Cardiac muscle cell (in vitro differentiated cells and primary cell): ENCODE results near the gene MTARC1. TPM values are rescaled to one million over a fixed set of nuclear protein-coding genes. Genes with fewer than 3 reads are reported as not detected.

Experiments used
- DNase-seq, 2 donors: peaks; one replicate each; pipeline versions ENCODE4 v3.0.0 to v3.0.0-alpha.2; 2010 to 2017; ENCODE audit warnings: low read depth in 1 of 2, low spot score in 1 of 2
- H3K27ac ChIP-seq: fragments of 200-600 bp; sonication (generic); 2 replicates; pipeline ENCODE4 v1.5.1; 2016
- H3K27me3 ChIP-seq: fragments of 200-600 bp; sonication (generic); 2 replicates; pipeline ENCODE4 v1.6.0; 2016; ENCODE audit warnings: control low read depth
- H3K36me3 ChIP-seq: fragments of 200-600 bp; sonication (generic); 2 replicates; pipeline ENCODE4 v1.5.1; 2016; ENCODE audit warnings: control low read depth
- H3K4me1 ChIP-seq: fragments of 200-600 bp; sonication (generic); 2 replicates; pipeline ENCODE4 v1.8.1; 2017; ENCODE audit warnings: low read depth, mild to moderate bottlenecking, mixed run types
- H3K4me3 ChIP-seq: fragments of 200-600 bp; sonication (generic); 2 replicates; pipeline ENCODE4 v1.5.1; 2016; ENCODE audit warnings: mild to moderate bottlenecking
- H3K9me3 ChIP-seq: fragments of 200-600 bp; sonication (generic); 2 replicates; pipeline ENCODE4 v1.5.1; 2017; ENCODE audit warnings: low read depth, mild to moderate bottlenecking, control low read depth
- polyA plus RNA-seq: library from polyadenylated mRNA; unstranded; fragments of >200 nt; fragmentation: Nextera tagmentation; extraction: Ambion mirVana; gene quantifications from 2 replicates; pipeline ENCODE4 v1.2.1, GENCODE V29; 2016
- total RNA-seq: library from RNA; depleted of rRNA; stranded (reverse); fragments of >200 nt; gene quantifications from 2 replicates; pipeline ENCODE4 v1.2.3, GENCODE V29; 2016
- TF ChIP-seq, protein P1 (sequence below): IDR thresholded peaks from 2 replicates; pipeline ENCODE4 v1.5.1; 2012; ENCODE audit warnings: low read depth, mild to moderate bottlenecking, low read length

MTARC1 gene
- total and polyA plus RNA-seq, 2 experiments from 2014 or later: 5.5 to 16.3 TPM

DNA sequence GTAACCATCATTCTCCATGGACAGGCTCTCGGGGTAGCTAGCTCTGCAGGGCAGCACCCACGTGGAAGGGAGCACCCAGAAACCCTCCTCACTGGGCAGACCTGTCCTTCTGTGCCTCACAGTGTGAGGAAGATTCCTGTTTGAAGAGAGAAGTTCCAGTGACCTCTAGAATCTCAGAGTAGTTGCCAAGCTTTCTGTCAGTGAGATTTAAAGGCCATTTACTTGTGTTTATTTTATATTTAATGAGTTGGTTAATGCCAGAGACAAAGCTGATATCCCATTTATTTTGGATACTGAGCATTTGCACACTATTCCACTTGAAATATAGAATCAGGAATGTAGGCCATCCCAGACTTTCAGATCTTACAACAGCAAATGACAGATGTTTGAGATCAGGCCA lies 28.7 kb downstream of the MTARC1 start:
- TF ChIP-seq, protein P1, sequence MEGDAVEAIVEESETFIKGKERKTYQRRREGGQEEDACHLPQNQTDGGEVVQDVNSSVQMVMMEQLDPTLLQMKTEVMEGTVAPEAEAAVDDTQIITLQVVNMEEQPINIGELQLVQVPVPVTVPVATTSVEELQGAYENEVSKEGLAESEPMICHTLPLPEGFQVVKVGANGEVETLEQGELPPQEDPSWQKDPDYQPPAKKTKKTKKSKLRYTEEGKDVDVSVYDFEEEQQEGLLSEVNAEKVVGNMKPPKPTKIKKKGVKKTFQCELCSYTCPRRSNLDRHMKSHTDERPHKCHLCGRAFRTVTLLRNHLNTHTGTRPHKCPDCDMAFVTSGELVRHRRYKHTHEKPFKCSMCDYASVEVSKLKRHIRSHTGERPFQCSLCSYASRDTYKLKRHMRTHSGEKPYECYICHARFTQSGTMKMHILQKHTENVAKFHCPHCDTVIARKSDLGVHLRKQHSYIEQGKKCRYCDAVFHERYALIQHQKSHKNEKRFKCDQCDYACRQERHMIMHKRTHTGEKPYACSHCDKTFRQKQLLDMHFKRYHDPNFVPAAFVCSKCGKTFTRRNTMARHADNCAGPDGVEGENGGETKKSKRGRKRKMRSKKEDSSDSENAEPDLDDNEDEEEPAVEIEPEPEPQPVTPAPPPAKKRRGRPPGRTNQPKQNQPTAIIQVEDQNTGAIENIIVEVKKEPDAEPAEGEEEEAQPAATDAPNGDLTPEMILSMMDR: no peak
- H3K4me3 ChIP-seq: no peak overlapping the region
- H3K9me3 ChIP-seq: no peaks in the 10 kb centered on the region

DNA sequence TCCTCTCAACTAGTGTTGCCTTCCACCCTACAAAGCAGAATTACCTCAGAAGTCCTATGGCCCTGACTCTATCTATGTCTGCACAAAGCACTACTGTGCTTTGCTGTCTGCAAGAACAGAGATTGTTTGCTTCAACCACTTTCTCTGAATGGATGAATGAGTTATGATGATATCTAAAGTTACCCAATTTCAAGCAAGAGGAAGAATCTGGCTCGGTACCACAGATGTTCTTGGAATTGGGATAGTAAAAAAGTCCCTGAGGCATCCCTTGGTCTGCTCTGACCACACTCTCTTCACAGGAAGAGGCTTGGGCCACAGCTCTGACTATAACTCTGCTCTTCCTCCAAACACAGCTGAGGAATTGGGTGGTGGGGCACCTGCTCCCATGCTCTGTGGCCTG lies 31.2 kb downstream of the MTARC1 start:
- peak in 1 of 2 donors; percentile 16 for DNase-seq
- TF ChIP-seq, protein P1: no peak
- Histone ChIP-seq H3K27ac (no peak overlapping the region), H3K9me3 (no peaks in the 10 kb centered on the region), H3K36me3 (no peaks in the 10 kb centered on the region), H3K4me1 (no peaks in the 10 kb centered on the region), H3K27me3 (no peaks in the 10 kb centered on the region), H3K4me3 (no peak overlapping the region)

More for the DNA sequence above, 28.7 kb downstream of the MTARC1 start:
- H3K36me3 ChIP-seq: no peaks in the 10 kb centered on the region
- H3K27me3 ChIP-seq: no peaks in the 10 kb centered on the region
- no peaks in the 10 kb centered on the region for H3K4me1 ChIP-seq
- DNase-seq: no peak
- H3K27ac ChIP-seq: no peak overlapping the region

DNA sequence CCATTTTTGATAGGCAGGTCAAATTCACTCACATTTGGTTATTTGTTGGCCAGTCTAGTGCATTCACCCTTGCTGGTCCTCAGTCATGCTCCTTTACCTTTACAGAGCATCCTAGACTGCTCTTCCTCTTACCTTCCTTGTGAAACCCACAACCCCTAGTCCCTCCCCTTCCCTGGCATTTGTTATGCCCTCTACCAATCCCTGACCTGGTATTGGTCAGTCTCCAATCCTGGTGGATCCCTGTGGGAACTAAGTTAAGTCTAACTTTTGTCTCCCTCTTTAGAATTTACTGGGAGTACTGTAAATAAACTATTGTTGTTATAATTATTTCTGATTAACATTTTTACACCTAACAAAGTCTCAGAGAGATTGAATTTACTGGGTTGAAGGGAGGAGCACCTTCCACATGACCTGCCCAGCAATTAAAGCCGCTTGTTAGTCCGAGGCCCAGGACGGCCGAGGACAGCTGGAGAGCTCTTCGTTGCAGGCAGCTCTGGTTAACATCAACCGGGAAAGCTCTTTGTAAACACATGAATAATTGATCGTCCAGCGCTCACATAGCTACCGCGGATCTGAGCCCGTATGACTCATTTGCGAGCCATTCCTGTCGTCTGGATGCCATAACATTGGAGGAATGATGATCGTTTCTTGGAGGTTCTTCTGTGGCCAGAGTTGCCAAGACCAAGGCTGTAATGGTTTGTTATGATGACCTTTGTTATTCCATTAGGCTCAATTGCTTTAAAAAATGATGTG lies 31.9 kb downstream of the MTARC1 start:
- TF ChIP-seq, protein P1: no peak
- Histone ChIP-seq H3K4me3 (no peak overlapping the region), H3K36me3 (no peaks in the 10 kb centered on the region), H3K4me1 (no peaks in the 10 kb centered on the region), H3K9me3 (no peaks in the 10 kb centered on the region), H3K27ac (no peak overlapping the region), H3K27me3 (no peaks in the 10 kb centered on the region)
- peak in 1 of 2 donors; percentile 62 for DNase-seq

DNA sequence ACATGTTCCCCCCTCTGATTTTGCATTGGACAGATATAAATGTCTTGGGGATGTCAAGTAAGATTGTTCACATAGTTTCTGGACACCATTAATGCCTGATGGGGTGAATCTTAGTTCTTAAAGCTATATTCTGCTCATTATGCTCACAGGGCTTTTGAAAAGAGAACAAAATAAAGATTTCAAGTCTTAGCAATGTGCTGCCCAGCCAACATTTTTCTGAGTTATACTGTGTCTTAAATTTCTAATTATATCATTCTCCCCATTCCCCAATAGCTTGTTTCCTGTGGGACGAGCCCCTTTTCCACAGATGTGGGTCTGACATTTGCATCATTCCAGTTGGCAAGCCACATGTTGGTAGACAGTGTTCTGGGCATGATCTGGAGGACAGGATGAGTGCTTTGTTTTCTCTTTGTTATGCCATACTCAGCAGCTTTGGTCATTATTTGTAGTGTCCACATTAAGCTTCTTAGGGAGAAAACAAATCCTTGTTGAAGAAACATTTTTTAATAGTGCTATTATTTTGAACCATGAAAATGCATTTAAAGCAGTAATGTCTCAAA lies 32.8 kb downstream of the MTARC1 start:
- Histone ChIP-seq H3K4me1 (no peaks in the 10 kb centered on the region), H3K27me3 (no peaks in the 10 kb centered on the region), H3K27ac (no peak overlapping the region), H3K36me3 (no peaks in the 10 kb centered on the region), H3K4me3 (no peak overlapping the region), H3K9me3 (no peaks in the 10 kb centered on the region)
- TF ChIP-seq, protein P1: no peak
- DNase-seq: no peak

DNA sequence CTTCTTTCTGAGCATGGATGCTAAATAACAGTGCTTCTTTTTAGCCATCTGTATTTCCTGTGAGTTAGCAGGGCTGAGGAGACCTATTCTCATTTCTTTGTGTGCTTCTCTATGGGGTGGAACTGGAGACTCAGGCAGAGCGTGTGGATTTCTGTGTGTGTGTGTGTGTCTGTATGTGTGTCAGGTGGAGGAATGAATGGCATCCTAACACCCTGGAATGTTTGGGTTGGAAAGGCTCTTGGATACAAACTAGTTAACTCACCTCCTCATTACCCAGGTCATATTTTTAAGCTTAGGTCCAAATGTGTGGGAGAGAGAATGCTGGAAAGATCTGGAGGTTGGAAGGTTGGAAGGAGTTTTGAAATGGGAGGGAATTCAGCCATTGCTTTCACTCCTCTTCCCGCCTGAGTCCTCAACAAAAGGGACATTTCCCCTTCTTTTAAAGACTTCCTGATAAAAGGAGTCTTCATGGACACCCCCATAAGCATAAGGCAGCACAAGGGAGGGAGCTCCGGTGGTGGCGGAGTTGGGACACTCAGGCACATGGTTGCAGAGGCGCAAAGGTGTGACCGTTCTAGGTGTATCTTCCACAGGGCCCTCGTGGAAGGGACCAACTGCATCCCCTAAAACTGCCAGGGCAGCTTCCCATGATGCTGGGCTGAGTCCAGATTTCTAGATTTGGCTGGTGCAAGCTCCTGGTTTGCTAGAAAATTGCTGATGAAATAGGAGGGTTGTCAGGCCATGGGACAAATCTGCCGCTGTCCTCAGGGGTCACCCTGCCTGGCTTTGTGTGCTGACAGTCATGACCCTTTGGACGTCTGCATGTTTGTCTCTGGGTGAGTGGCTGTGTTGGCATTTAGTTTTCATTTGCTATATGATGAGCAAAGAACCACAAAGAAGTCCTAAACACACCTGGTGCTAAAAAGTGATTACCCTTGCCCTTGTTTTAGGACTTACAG lies 37.6 kb downstream of the MTARC1 start:
- TF ChIP-seq, protein P1: no peak
- no peaks in the 10 kb centered on the region for H3K9me3 ChIP-seq
- peaks cover 29% of the 10 kb centered on the region for H3K4me1 ChIP-seq
- no peaks in the 10 kb centered on the region for H3K27me3 ChIP-seq
- H3K36me3 ChIP-seq: no peaks in the 10 kb centered on the region
- H3K4me3 ChIP-seq: no peak overlapping the region
- no peak overlapping the region for H3K27ac ChIP-seq
- no peak for DNase-seq
